GM12878 (cell line): ENCODE data around the gene KCNH5.

Source experiments
- MAX ChIP-seq: IDR thresholded peaks from 2 replicates; pipeline ENCODE4 v1.6.1; 2012; ENCODE audit warnings: low read depth, low read length, improper control_type of control experiment
- POLR2A ChIP-seq: IDR thresholded peaks from 2 replicates; pipeline ENCODE4 v1.6.1; 2011; ENCODE audit warnings: low read depth, mild to moderate bottlenecking, low read length
- TF ChIP-seq, protein P1 (sequence below): IDR thresholded peaks from 2 replicates; pipeline ENCODE4 v1.6.1; 2011; ENCODE audit warnings: low read depth, low read length, improper control_type of control experiment, borderline replicate concordance
- TF ChIP-seq, protein P2 (sequence below): IDR thresholded peaks from 2 replicates; pipeline ENCODE4 v1.6.1; 2011; ENCODE audit warnings: borderline replicate concordance, low read depth, mild to moderate bottlenecking, moderate library complexity, low read length; ENCODE audit not compliant: insufficient read depth, poor library complexity, severe bottlenecking
- TF ChIP-seq, protein P3 (sequence below), 3 experiments: IDR thresholded peaks in 2 of 3; conservative IDR thresholded peaks in 1 of 3; 2 replicates each; pipeline ENCODE4 v1.5.1; 2011; ENCODE audit warnings: low read depth in 3 of 3, low read length in 3 of 3, mild to moderate bottlenecking in 3 of 3, control low read depth in 2 of 3, moderate library complexity in 2 of 3, inconsistent platforms in 1 of 3, mixed read lengths in 1 of 3; ENCODE audit not compliant: control insufficient read depth in 2 of 3, insufficient read depth in 1 of 3; ENCODE audit errors: extremely low read depth in 1 of 3

DNA sequence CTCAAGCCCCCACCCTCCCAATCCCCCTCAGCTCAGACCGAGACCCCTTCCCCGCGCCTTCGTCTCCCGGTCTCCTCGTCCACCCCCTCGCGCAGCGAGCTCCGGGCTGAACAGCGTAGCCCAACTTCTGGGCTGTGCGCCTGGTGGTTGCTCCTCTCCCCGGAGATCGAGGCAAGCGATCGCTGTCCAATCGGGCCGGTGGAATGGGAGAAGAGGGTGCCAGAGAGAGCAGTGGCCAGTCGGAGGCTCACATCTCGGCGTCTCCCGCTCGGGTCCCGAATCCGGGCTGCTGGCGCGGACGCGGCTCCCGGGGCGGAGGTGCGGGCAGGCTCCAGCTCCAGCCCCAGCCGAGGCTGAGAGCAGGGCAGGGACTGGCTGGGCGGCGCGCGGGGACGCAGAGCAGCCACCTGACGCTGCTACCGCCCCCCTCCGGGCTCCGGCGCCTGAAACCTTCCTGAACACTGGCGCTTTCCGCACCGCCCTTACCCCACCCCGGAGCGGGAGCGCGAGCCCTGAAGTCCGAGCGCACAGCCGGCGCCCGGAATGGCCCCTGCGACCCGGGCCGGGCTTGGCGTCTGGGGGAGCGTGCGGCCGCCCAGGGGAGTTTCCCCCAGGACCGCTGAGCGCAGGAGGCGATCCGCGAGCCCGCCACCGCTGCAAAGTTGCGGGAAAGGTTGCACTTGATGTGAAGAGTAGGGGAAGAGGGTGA is 508 bp upstream of the KCNH5 start:
- TF ChIP-seq, protein P1, sequence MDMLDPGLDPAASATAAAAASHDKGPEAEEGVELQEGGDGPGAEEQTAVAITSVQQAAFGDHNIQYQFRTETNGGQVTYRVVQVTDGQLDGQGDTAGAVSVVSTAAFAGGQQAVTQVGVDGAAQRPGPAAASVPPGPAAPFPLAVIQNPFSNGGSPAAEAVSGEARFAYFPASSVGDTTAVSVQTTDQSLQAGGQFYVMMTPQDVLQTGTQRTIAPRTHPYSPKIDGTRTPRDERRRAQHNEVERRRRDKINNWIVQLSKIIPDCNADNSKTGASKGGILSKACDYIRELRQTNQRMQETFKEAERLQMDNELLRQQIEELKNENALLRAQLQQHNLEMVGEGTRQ: no peak
- TF ChIP-seq MAX (no peak), POLR2A (no peak)
- TF ChIP-seq, protein P2, sequence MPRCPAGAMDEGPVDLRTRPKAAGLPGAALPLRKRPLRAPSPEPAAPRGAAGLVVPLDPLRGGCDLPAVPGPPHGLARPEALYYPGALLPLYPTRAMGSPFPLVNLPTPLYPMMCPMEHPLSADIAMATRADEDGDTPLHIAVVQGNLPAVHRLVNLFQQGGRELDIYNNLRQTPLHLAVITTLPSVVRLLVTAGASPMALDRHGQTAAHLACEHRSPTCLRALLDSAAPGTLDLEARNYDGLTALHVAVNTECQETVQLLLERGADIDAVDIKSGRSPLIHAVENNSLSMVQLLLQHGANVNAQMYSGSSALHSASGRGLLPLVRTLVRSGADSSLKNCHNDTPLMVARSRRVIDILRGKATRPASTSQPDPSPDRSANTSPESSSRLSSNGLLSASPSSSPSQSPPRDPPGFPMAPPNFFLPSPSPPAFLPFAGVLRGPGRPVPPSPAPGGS: no peak
- TF ChIP-seq, protein P3, sequence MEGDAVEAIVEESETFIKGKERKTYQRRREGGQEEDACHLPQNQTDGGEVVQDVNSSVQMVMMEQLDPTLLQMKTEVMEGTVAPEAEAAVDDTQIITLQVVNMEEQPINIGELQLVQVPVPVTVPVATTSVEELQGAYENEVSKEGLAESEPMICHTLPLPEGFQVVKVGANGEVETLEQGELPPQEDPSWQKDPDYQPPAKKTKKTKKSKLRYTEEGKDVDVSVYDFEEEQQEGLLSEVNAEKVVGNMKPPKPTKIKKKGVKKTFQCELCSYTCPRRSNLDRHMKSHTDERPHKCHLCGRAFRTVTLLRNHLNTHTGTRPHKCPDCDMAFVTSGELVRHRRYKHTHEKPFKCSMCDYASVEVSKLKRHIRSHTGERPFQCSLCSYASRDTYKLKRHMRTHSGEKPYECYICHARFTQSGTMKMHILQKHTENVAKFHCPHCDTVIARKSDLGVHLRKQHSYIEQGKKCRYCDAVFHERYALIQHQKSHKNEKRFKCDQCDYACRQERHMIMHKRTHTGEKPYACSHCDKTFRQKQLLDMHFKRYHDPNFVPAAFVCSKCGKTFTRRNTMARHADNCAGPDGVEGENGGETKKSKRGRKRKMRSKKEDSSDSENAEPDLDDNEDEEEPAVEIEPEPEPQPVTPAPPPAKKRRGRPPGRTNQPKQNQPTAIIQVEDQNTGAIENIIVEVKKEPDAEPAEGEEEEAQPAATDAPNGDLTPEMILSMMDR (IDR thresholded peaks at IDR 0.05 in 2 of 3, conservative IDR thresholded peaks at IDR 0.05 in 1 of 3; ENCODE audit: control insufficient read depth in 2 of 3, extremely low read depth in 1 of 3, insufficient read depth in 1 of 3, low read depth in 3 of 3, low read length in 3 of 3): no peak
